H1 (cell line): ENCODE data around the gene CLN6. TPM values are rescaled to one million over a fixed set of nuclear protein-coding genes. Genes with fewer than 3 reads are reported as not detected.

Experiments used
- EP300 ChIP-seq, 2 experiments: IDR thresholded peaks; 1 replicate in 1 of 2; 2 replicates in 1 of 2; pipeline ENCODE4 v1.6.1; 2011 to 2012; ENCODE audit warnings: low read depth in 2 of 2, low read length in 2 of 2, mild to moderate bottlenecking in 2 of 2, borderline replicate concordance in 1 of 2, inconsistent platforms in 1 of 2, moderate library complexity in 1 of 2
- SIRT6 ChIP-seq: IDR thresholded peaks from one replicate; pipeline ENCODE4 v1.7.1; 2012; ENCODE audit warnings: low read length, inconsistent platforms
- polyA plus RNA-seq, 7 experiments: library from polyadenylated mRNA; depleted of rRNA in 3 of 7; stranded (reverse) in 5 of 7; unstranded in 2 of 7; fragments of >200 nt in 5 of 7; fragments of 200-250 nt in 2 of 7; gene quantifications; 1 replicate in 5 of 7; 2 replicates in 1 of 7; 4 replicates in 1 of 7; pipeline versions ENCODE4 v1.2.1 to v1.2.3, GENCODE V29; 2011 to 2013; ENCODE audit warnings: missing spikeins in 2 of 7, mixed read lengths in 2 of 7
- total RNA-seq: library from RNA; stranded (reverse); fragmentation: NEBNext Ultra II Directional; extraction: Animal tissue kit (Norgen Biotek cat#: 25700); gene quantifications from 2 replicates; pipeline ENCODE4 v1.2.1, GENCODE V29; 2021

The CLN6 gene
- total and polyA plus RNA-seq, 2 of the 8 experiments (the other 6 are each of a cell fraction or from before 2014, with no cell fraction given): 60.0 to 137 TPM

- TF ChIP-seq SIRT6 (no peak), EP300 (IDR thresholded peaks at IDR 0.05; ENCODE audit: borderline replicate concordance in 1 of 2, low read depth in 2 of 2, low read length in 2 of 2) (peak in 1 of 2 experiments; percentile 68; a peak in 1 of 3 replicates)
Measured at GRCh38 chr15:68277603-68278344, 48.2 kb upstream of the CLN6 start, which contains the start of gene FEM1B (continued).
